ENCODE data around the gene FBXL7. TPM values are rescaled to one million over a fixed set of nuclear protein-coding genes. Genes with fewer than 3 reads are reported as not detected.

Gene FBXL7
- total and polyA plus RNA-seq, 4 donors: 0.24 to 1.4 (median 1.2) TPM

- no peaks in the 10 kb centered on the region for H3K9me3 ChIP-seq (ENCODE audit: control insufficient read depth in 4 of 4, low read length in 3 of 4)
- no peaks in the 10 kb centered on the region for H3K36me3 ChIP-seq (ENCODE audit: control insufficient read depth in 4 of 4, insufficient read depth in 3 of 4, low read depth in 1 of 4, low read length in 3 of 4)
- peak overlapping the region; percentile 61 to 69 for H3K27ac ChIP-seq (ENCODE audit: low read depth in 1 of 2, low read length in 2 of 2)
- WGBS: 2% methylated on average over 61 of the region's 61 CpGs
- TF ChIP-seq NR2F2 (IDR thresholded peaks at IDR 0.05) (no peak), TAF1 (conservative IDR thresholded peaks at IDR 0.05) (no peak), EGR1 (IDR thresholded peaks at IDR 0.05; ENCODE audit: low read depth in 2 of 2) (no peak), SP1 (IDR thresholded peaks at IDR 0.05) (no peak)
- peaks cover 0 to 3% (median 2%) of the 10 kb centered on the region in 4 donors for H3K27me3 ChIP-seq (ENCODE audit: control insufficient read depth in 4 of 4, insufficient read depth in 4 of 4, low read length in 3 of 4)
- H3K9ac ChIP-seq (ENCODE audit: low read depth in 1 of 2, low read length in 2 of 2): no peak overlapping the region
- peaks cover 4 to 16% (median 13%) of the 10 kb centered on the region in 4 donors for H3K4me1 ChIP-seq (ENCODE audit: control insufficient read depth in 4 of 4, insufficient read depth in 4 of 4, low read length in 3 of 4)
- peak overlapping the region; percentile 16 to 76 (median 53) for H3K4me3 ChIP-seq (ENCODE audit: low read depth in 1 of 3, low read length in 3 of 3)
- DNase-seq (ENCODE audit: low spot score): no peak
Observed at GRCh38 chr5:15500325-15501001, 483 bp downstream of the FBXL7 start.

GRCh38 chr5:15501091-15501791 lies 1.3 kb downstream of the FBXL7 start:
- H3K4me3 ChIP-seq (ENCODE audit: low read depth in 1 of 3, low read length in 3 of 3): peak overlapping the region in 2 of 3 donors; percentile 53 to 76
- peaks cover 4 to 16% (median 13%) of the 10 kb centered on the region in 4 donors for H3K4me1 ChIP-seq (ENCODE audit: control insufficient read depth in 4 of 4, insufficient read depth in 4 of 4, low read length in 3 of 4)
- H3K9me3 ChIP-seq (ENCODE audit: control insufficient read depth in 4 of 4, low read length in 3 of 4): no peaks in the 10 kb centered on the region
- no peak for DNase-seq (ENCODE audit: low spot score)
- H3K27ac ChIP-seq (ENCODE audit: low read depth in 1 of 2, low read length in 2 of 2): peak overlapping the region in 1 of 2 donors; percentile 61
- TF ChIP-seq FOXA2 (IDR thresholded peaks at IDR 0.05) (no peak), NR2F2 (IDR thresholded peaks at IDR 0.05) (no peak), HNF4A (conservative IDR thresholded peaks at IDR 0.05) (no peak), RXRA (IDR thresholded peaks at IDR 0.05) (no peak), ZBTB33 (IDR thresholded peaks at IDR 0.05) (no peak), RAD21 (IDR thresholded peaks at IDR 0.05) (peak; percentile 12 to 23)
- H3K9ac ChIP-seq (ENCODE audit: low read depth in 1 of 2, low read length in 2 of 2): no peak overlapping the region
- no peaks in the 10 kb centered on the region for H3K36me3 ChIP-seq (ENCODE audit: control insufficient read depth in 4 of 4, insufficient read depth in 3 of 4, low read depth in 1 of 4, low read length in 3 of 4)
- peaks cover 0 to 3% (median 2%) of the 10 kb centered on the region in 4 donors for H3K27me3 ChIP-seq (ENCODE audit: control insufficient read depth in 4 of 4, insufficient read depth in 4 of 4, low read length in 3 of 4)
- WGBS: 8% methylated on average over 15 of the region's 15 CpGs

- Histone ChIP-seq H3K4me3 (ENCODE audit: low read depth in 1 of 3, low read length in 3 of 3) (no peak overlapping the region), H3K27me3 (ENCODE audit: control insufficient read depth in 4 of 4, insufficient read depth in 4 of 4, low read length in 3 of 4) (peaks cover 0 to 3% (median 2%) of the 10 kb centered on the region in 4 donors), H3K27ac (ENCODE audit: low read depth in 1 of 2, low read length in 2 of 2) (no peak overlapping the region), H3K4me1 (ENCODE audit: control insufficient read depth in 4 of 4, insufficient read depth in 4 of 4, low read length in 3 of 4) (peaks cover 4 to 16% (median 13%) of the 10 kb centered on the region in 4 donors), H3K36me3 (ENCODE audit: control insufficient read depth in 4 of 4, insufficient read depth in 3 of 4, low read depth in 1 of 4, low read length in 3 of 4) (no peaks in the 10 kb centered on the region), H3K9me3 (ENCODE audit: control insufficient read depth in 4 of 4, low read length in 3 of 4) (no peaks in the 10 kb centered on the region), H3K9ac (ENCODE audit: low read depth in 1 of 2, low read length in 2 of 2) (no peak overlapping the region)
- TF ChIP-seq EGR1 (IDR thresholded peaks at IDR 0.05; ENCODE audit: low read depth in 2 of 2) (no peak), ZBTB33 (IDR thresholded peaks at IDR 0.05) (no peak), JUND (IDR thresholded peaks at IDR 0.05) (no peak), RAD21 (IDR thresholded peaks at IDR 0.05) (no peak), MAX (IDR thresholded peaks at IDR 0.05) (no peak), HNF4A (conservative IDR thresholded peaks at IDR 0.05) (no peak), TAF1 (conservative IDR thresholded peaks at IDR 0.05) (no peak), REST (IDR thresholded peaks at IDR 0.05) (no peak), YY1 (IDR thresholded peaks at IDR 0.05) (no peak)
- WGBS: 61% methylated on average over 5 of the region's 5 CpGs
- no peak for DNase-seq (ENCODE audit: low spot score)
Observed at GRCh38 chr5:15502208-15502607, 2.2 kb downstream of the FBXL7 start.

Data from liver (tissue), 9 donors.